Hepatocyte (in vitro differentiated cells): ENCODE data around the gene SGTA. TPM values are rescaled to one million over a fixed set of nuclear protein-coding genes. Genes with fewer than 3 reads are reported as not detected.

Experiments
- DNase-seq: peaks from one replicate; pipeline ENCODE4 v3.0.0-alpha.2; 2016; ENCODE audit warnings: low spot score
- H2AFZ ChIP-seq: fragments of 200-600 bp; sonication (generic); 2 replicates; pipeline ENCODE4 v1.6.0; 2016; ENCODE audit warnings: antibody characterized with exemption, mild to moderate bottlenecking
- H3K27ac ChIP-seq: fragments of 200-600 bp; sonication (generic); 2 replicates; pipeline ENCODE4 v1.5.1; 2016; ENCODE audit warnings: mild to moderate bottlenecking
- H3K27me3 ChIP-seq: fragments of 200-600 bp; sonication (generic); 2 replicates; pipeline ENCODE4 v1.6.1; 2016
- H3K36me3 ChIP-seq: fragments of 200-600 bp; sonication (generic); replicated peaks from 2 replicates; pipeline ENCODE4 v1.5.1; 2016; ENCODE audit warnings: low read depth; ENCODE audit not compliant: insufficient read depth
- H3K4me1 ChIP-seq: fragments of 200-600 bp; sonication (generic); 2 replicates; pipeline ENCODE4 v1.5.1; 2016; ENCODE audit warnings: mild to moderate bottlenecking, moderate library complexity; ENCODE audit not compliant: insufficient read depth
- H3K4me2 ChIP-seq: fragments of 200-600 bp; sonication (generic); 2 replicates; pipeline ENCODE4 v1.6.0; 2016
- H3K4me3 ChIP-seq: fragments of 200-600 bp; sonication (generic); 2 replicates; pipeline ENCODE4 v1.5.1; 2016; ENCODE audit warnings: mild to moderate bottlenecking
- H3K79me2 ChIP-seq: fragments of 200-600 bp; sonication (generic); 2 replicates; pipeline ENCODE4 v1.6.0; 2017; ENCODE audit warnings: mild to moderate bottlenecking
- H3K9me2 ChIP-seq: fragments of 200-600 bp; sonication (generic); replicated peaks from 2 replicates; pipeline ENCODE4 v1.6.0; 2017; ENCODE audit warnings: mild to moderate bottlenecking; ENCODE audit not compliant: insufficient read depth
- H3K9me3 ChIP-seq: fragments of 200-600 bp; sonication (generic); 2 replicates; pipeline ENCODE4 v1.5.1; 2016; ENCODE audit warnings: low read depth, mild to moderate bottlenecking
- H4K20me1 ChIP-seq: fragments of 200-600 bp; sonication (generic); 2 replicates; pipeline ENCODE4 v1.6.0; 2016; ENCODE audit warnings: mild to moderate bottlenecking; ENCODE audit not compliant: insufficient read depth, poor library complexity, severe bottlenecking
- CTCF ChIP-seq: fragments of 200-600 bp; sonication (generic); IDR thresholded peaks from 2 replicates; pipeline ENCODE4 v1.5.1; 2016; ENCODE audit warnings: antibody characterized with exemption, mild to moderate bottlenecking; ENCODE audit not compliant: poor library complexity
- EZH2 ChIP-seq: fragments of 200-600 bp; sonication (generic); IDR thresholded peaks from 2 replicates; pipeline ENCODE4 v1.6.1; 2016; ENCODE audit warnings: antibody characterized with exemption, mild to moderate bottlenecking, borderline replicate concordance
- EZH2phosphoT487 ChIP-seq: fragments of 200-600 bp; sonication (generic); IDR thresholded peaks from one replicate; pipeline ENCODE4 v1.6.1; 2018; ENCODE audit warnings: antibody characterized with exemption, mild to moderate bottlenecking, low read depth, moderate library complexity; ENCODE audit not compliant: unreplicated experiment, severe bottlenecking
- WGBS: methylation state at CpG from one replicate; pipeline ENCODE4 v1.1.6; 2016; ENCODE audit warnings: low lambda C conversion rate; ENCODE audit errors: missing lambda C conversion rate; 5-methylcytosine and 5-hydroxymethylcytosine counted together
- polyA plus RNA-seq: library from polyadenylated mRNA; unstranded; fragments of >200 nt; fragmentation: Nextera tagmentation; extraction: Ambion mirVana; gene quantifications from 2 replicates; pipeline ENCODE4 v1.2.1, GENCODE V29; 2016
- total RNA-seq: library from RNA; depleted of rRNA; stranded (reverse); fragments of >200 nt; gene quantifications from 2 replicates; pipeline ENCODE4 v1.2.3, GENCODE V29; 2014

The SGTA gene
- total and polyA plus RNA-seq, 2 experiments from 2014 or later: 37.4 to 62.8 TPM

DNA sequence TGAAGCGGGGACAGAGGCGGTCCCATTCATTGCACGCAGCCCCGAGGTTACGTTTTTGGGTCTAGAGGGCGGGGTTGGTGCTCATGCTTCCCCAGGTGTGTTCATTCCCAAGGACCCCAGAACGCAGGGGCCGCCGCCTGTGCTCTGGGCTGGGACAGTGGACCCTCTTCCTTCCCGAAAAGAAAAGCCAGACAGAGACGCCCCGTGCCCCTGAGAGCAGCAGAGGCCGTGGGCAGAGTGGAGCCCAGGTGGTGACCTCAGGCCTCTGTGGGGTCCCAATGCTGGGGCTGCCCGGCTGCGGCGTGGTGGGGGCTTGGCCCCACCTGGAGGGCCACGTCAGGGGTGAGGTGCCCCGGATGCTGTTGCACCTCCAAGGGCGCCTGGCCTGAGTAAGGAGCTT is 15.4 kb downstream of the SGTA start:
- Histone ChIP-seq H3K79me2 (peaks cover 42% of the 10 kb centered on the region), H4K20me1 (peaks cover 34% of the 10 kb centered on the region), H2AFZ (no peak overlapping the region), H3K27ac (no peak overlapping the region), H3K4me1 (no peaks in the 10 kb centered on the region), H3K4me3 (no peak overlapping the region), H3K36me3 (no peaks in the 10 kb centered on the region), H3K9me2 (no peaks in the 10 kb centered on the region), H3K27me3 (no peaks in the 10 kb centered on the region), H3K9me3 (no peaks in the 10 kb centered on the region), H3K4me2 (no peak overlapping the region)
- 98% methylated on average over 19 of the region's 19 CpGs for WGBS
- DNase-seq: no peak
- TF ChIP-seq CTCF (no peak), EZH2phosphoT487 (no peak), EZH2 (no peak)

- TF ChIP-seq EZH2: no peak
- TF ChIP-seq CTCF: no peak
- no peak for TF ChIP-seq EZH2phosphoT487
- peaks cover 28% of the 10 kb centered on the region for H4K20me1 ChIP-seq
- H3K27me3 ChIP-seq: no peaks in the 10 kb centered on the region
- H3K36me3 ChIP-seq: no peaks in the 10 kb centered on the region
- H3K27ac ChIP-seq: no peak overlapping the region
- H3K79me2 ChIP-seq: peaks cover 34% of the 10 kb centered on the region
- DNase-seq: no peak
- H3K9me2 ChIP-seq: no peaks in the 10 kb centered on the region
- WGBS: 98% methylated on average over 33 of the region's 35 CpGs
- no peak overlapping the region for H3K4me3 ChIP-seq
- H3K4me1 ChIP-seq: no peaks in the 10 kb centered on the region
- H2AFZ ChIP-seq: no peak overlapping the region
- H3K9me3 ChIP-seq: no peaks in the 10 kb centered on the region
- no peak overlapping the region for H3K4me2 ChIP-seq
Observed at GRCh38 chr19:2766594-2767372, 16.3 kb downstream of the SGTA start.

GRCh38 chr19:2765376-2765775 is 17.7 kb downstream of the SGTA start:
- Histone ChIP-seq H3K27me3 (no peaks in the 10 kb centered on the region), H3K36me3 (no peaks in the 10 kb centered on the region)

More at GRCh38 chr19:2765376-2765775, 17.7 kb downstream of the SGTA start:
- TF ChIP-seq EZH2phosphoT487 (no peak), CTCF (no peak)
- Histone ChIP-seq H3K27ac (no peak overlapping the region), H3K4me1 (no peaks in the 10 kb centered on the region), H3K9me3 (no peaks in the 10 kb centered on the region), H3K9me2 (no peaks in the 10 kb centered on the region), H3K4me2 (no peak overlapping the region), H3K79me2 (peaks cover 20% of the 10 kb centered on the region), H2AFZ (no peak overlapping the region), H4K20me1 (peaks cover 14% of the 10 kb centered on the region), H3K4me3 (no peak overlapping the region)
- no peak for DNase-seq
- 97% methylated on average over 15 of the region's 15 CpGs for WGBS
